Sigmoid colon (tissue), 4 donors: ENCODE results near the gene GRPEL1.

Experiments
- CTCF ChIP-seq, 4 experiments: fragments of 450-650 bp in 3 of 4; fragments of 200-600 bp in 1 of 4; IDR thresholded peaks; one replicate each; pipeline ENCODE4 v1.5.1; 2016 to 2019; ENCODE audit warnings: antibody characterized with exemption in 4 of 4, mild to moderate bottlenecking in 3 of 4, moderate library complexity in 2 of 4
- EP300 ChIP-seq, 4 donors: sonication (generic); formaldehyde crosslinking; IDR thresholded peaks; one replicate each; pipeline ENCODE4 v1.6.1; 2017; ENCODE audit warnings: antibody characterized with exemption in 4 of 4
- POLR2A ChIP-seq, 2 donors: fragments of 450-650 bp; IDR thresholded peaks; one replicate each; pipeline ENCODE4 v1.6.1; 2016; ENCODE audit warnings: antibody characterized with exemption in 2 of 2, mild to moderate bottlenecking in 2 of 2, moderate library complexity in 2 of 2
- POLR2AphosphoS5 ChIP-seq, 4 donors: sonication (generic); formaldehyde crosslinking; IDR thresholded peaks; one replicate each; pipeline ENCODE4 v1.6.1; 2017; ENCODE audit warnings: antibody characterized with exemption in 4 of 4

- TF ChIP-seq CTCF (IDR thresholded peaks at IDR 0.05) (no peak), POLR2AphosphoS5 (IDR thresholded peaks at IDR 0.05) (no peak), POLR2A (IDR thresholded peaks at IDR 0.05) (no peak), EP300 (IDR thresholded peaks at IDR 0.05) (no peak)
Observed at GRCh38 chr4:7067126-7067451, 775 bp downstream of the GRPEL1 start.
